GM21515 (cell line): ENCODE measurements around the gene HEXA.
"Not testable (repeated sequence)": the region's sequence is repeated elsewhere in the genome, so short reads cannot be mapped to it uniquely, and the experiment has no call there.

Experiments
- ATAC-seq: cut with Tn5 transposase; IDR thresholded peaks from one replicate; pipeline ENCODE4 v1.9.1; 2021; ENCODE audit not compliant: unreplicated experiment

HEXA gene

DNA sequence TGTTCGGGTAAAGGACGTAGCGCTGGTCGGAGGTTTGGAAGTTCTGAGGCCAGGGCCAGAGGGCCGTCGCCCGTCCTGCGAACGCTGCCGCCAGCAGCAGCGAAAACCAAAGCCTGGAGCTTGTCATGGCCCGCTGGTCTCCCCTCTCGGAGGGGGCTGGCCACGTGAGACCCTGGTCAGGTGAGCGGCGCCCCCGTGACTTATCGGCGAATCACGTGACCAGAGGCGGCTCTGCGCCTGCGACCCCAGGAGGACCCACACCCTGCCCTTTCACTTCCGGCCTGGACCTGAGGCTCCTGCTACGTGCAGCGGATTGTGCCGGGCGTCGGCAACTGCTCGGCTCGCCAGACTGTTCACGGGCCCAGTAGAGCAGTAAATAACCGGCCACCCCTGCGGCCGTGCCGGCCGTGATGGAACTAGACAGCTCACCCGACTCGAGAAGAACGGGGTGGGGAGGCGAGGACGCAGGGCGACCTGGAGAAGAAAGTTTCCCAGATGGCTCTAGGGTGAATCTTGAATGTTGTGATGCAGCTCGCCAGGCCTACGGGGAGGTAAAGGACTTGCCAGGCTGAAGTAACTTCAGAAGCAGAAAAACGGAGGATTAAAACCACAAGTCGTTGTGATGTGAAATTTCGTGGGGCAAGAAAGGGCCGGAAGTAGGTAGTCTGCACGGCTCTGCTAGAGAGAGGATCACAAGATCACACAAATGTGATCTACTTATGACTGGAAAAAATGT lies at the start of gene HEXA:
TSS of gene HEXA (minus strand) at position 169 of the 736 bp plus-strand sequence. CDS start at position 127, 42 bp downstream.
- peak; percentile 72 for ATAC-seq

DNA sequence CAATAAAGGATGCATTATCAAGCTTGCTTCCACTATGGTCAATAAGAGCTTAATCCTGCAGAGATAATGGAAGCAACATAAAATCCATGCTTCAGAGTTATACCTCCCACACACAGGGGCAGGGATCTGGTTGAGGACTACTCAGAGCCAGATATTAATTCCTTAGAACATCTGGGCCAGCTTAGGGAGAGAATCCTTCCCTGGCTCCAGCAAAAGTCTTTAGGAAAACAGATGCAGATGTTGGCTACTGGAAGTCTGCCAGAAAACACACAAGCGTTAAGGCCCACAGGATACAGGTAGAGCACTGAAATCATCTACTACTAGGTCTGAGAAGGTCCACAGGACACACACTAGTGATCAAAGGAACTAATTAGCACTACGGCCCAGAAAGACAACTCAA lies 47.4 kb upstream of the HEXA start:
- no peak for ATAC-seq

GRCh38 chr15:72421484-72421883 lies 45.7 kb upstream of the HEXA start:
- no peak for ATAC-seq

DNA sequence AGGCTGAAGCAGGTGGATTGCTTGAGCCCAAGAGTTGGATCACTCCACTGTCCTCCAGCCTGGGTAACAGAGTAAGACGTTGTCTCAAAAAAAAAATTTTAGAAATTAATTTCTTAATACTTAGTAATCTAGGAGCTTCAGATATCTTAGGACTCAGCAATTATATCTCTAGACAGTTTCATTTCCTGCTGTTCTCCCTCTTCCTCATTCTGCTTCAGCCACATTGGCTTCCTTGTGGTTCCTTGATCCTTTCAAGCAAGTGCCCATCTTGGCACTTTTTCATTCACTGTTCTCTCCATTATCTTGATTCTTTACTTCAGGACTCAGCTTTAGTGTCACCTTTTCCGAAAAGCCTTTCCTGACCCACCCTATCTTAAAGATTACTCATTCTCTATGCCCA lies 44.8 kb upstream of the HEXA start:
- no peak for ATAC-seq

DNA sequence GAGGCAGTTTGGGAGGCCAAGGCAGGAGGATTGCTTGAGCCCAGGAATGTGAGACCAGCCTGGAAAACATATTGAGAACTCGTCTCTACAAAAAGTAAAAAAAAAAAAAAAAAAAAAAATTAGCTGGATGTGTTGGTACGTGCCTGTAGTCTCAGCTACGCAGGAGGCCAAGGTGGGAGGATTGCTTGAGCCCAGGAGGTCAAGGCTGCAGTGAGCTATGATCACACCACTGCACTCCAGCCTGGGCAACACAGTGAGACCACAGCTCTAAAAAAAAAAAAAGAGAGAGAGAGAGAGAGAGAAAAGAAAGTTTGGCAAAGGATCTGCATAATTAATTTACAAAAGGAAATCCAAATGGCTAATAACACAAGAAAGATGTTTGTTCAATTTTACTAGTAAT lies 44.0 kb upstream of the HEXA start:
- not testable (repeated sequence) for ATAC-seq

DNA sequence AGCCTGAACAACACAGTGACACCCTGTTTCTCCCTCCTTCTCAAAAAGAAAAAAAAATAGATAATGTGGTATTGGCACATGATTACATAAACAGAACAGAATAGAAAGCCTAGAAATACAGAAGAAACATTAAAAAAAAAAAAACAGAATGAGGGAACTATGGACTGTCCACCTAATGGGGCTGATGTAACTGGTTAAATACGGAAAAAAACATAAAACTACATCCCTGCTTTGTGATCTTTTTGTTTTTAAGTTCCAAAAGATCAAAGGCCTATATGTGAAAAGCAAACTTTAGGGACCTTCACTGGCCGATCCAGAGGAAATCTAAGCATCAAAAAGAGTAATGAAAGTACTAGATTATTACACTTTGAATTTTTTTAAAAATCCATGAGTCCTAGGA lies 39.5 kb upstream of the HEXA start:
- no peak for ATAC-seq

- ATAC-seq: not testable (repeated sequence)
These were observed 37.5 kb upstream of the HEXA start for GRCh38 chr15:72413337-72413736.

DNA sequence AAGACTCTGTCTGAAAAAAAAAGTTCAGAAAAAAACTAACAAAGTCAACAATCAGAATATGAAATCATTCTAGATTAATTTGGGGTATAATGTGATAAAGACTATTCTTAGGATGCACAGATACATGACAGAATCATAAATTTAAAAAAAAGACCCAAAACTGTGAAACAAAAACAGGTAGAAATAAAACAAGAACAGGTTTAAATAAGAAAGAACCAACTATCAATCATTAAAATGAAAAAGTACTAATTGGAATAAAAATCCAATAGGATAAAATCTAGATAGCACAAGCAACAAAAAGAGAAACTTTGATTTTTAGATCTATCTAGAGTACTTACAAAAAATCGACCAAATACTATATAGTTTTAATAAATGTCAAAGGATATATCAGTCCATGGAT lies 35.7 kb upstream of the HEXA start:
- ATAC-seq: no peak

GRCh38 chr15:72411111-72411510 lies 35.3 kb upstream of the HEXA start:
- no peak for ATAC-seq

DNA sequence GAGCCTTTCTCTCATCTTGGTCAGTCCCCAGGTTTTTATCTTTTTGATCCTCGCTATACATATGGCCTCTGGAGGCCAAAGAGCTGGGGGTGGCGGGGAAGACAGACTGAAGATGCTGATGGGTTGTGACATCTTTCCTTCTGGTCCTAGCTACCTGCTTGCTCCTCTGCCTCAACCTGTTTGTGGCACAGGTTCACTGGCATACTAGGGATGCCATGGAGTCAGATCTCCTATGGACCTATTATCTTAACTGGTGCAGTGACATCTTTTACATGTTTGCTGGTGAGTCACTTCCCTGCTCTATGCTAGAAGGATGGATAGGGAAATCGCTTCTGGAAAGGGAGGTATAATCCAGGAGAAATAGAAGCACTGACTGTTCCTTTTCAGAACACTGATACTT lies 31.1 kb upstream of the HEXA start:
- ATAC-seq: no peak

DNA sequence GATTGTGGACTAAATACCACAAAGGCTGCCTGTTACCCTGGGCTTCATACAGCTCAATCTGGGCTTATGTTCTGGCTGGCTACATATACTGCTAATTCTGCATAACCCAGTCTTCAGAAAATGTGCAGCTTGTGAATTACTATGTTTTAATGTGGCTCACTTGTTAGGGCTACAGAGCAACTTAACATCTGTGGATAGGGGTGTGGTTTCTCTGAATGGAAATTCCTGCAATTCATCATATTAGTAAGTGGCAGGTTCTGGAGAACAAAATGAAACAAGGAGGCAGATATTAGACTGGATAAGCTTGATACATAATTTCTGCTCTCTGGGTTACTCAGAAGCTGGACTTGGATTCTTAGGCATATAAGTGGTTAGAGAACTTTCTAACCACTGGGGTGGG lies 29.0 kb upstream of the HEXA start:
- ATAC-seq: no peak

- ATAC-seq: no peak
These were observed 28.5 kb upstream of the HEXA start for GRCh38 chr15:72404356-72404755.

DNA sequence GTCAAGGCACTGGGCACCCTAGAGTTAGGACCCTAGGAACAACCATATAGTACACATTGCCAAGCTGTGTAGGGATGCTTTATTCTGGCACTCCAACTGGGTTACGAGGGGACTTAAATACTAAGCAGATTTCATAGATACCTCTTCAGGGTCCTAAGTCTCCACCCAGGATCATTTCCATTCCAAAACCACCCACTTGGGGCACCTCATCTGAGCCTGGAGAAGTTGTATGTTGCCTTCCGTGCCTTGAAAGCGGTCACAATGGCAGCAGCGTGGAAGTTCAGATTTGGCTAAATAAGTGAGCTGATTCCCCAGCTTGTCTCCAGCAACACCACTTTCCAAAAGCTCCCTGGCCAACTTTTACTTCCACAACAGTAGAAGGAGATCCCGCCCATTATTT lies 26.9 kb upstream of the HEXA start:
- ATAC-seq: no peak

DNA sequence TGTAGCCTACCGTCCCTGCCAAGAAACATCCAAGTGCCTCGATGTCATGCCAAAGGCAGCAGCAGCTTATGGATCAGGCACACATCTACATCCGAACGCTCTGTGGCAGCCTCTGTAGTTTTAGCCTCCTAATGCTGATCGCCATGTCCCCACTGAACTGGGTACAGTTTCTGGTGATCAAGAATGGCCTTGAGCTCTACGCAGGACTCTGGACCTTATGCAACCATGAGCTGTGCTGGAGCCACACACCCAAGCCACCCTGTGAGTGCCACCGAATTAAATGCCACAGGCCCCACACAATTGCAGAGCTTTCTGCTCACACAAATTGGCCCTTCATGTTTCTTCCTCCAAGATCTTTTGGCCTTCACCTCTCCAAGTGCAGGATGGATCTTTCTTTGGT lies 22.8 kb upstream of the HEXA start:
- ATAC-seq: no peak

DNA sequence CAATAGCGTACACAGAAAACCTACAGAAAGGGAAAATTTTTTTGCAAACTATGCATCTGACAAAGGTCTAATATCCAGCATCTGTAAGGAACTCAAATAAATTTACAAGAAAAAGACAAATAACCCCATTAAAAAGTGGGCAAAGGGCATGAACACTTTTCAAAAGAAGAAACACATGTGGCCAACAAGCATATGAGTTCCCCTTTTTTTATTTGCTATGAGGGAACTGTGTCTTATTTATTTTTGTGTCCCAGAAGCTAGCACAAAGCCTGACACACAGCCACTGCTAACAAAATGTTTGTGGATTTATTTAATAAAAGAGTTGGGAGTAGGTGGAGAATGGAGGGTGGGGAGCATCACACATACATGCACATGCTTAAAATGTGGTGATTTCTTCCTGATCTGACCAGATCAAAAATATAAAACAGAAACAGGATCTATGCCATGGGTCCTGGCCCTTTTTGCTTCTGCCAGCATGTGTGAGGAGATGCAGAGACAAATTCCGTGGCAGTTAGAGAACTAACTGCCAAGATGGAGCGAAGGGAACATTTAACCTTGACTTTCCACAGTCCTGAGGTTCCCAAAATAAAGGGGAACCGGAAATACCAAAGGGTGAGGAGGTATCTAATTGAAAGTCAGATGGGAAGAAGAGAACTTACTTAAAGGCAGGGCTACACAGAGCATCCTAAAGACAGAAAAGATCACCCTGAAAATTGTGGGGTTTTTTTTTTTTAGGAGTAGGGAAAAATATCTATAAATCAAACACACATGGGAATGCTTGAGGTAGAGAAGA lies 22.2 kb upstream of the HEXA start, which contains the start of gene TMEM202:
TSS of gene TMEM202 (plus strand) at position 510 of the 793 bp plus-strand sequence. CDS start at position 532, 22 bp downstream.
- no peak for ATAC-seq

DNA sequence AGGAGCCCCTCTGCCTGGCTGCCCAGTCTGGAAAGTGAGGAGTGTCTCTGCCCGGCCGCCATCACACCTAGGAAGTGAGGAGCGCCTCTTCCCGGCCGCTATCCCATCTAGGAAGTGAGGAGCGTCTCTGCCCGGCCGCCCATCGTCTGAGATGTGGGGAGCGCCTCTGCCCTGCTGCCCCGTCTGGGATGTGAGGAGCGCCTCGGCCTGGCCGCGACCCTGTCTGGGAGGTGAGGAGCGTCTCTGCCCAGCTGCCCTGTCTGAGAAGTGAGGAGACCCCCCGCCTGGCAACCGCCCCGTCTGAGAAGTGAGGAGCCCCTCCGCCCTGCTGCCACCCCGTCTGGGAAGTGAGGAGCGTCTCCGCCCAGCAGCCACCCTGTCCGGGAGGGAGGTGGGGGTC lies 20.5 kb upstream of the HEXA start:
- ATAC-seq: not testable (repeated sequence)

DNA sequence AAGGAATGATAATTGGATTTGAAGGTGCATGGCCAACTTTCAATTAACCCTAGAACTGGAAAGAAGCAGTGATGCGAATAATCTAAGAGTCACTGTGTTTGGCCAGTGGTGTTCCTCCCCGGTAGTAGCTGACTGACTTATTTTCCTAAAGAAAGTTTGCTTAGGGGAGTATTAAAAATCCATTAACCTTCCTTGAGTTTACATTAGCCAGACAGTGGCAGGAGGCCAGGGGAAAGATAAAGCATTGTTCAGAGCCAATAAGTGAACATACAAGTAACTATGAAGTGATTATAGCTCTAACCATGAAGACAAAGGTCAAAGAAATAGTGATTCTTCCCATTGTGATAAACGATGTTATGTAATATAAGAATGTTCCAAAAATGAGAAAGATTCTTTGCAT lies 13.4 kb upstream of the HEXA start:
- ATAC-seq: no peak

DNA sequence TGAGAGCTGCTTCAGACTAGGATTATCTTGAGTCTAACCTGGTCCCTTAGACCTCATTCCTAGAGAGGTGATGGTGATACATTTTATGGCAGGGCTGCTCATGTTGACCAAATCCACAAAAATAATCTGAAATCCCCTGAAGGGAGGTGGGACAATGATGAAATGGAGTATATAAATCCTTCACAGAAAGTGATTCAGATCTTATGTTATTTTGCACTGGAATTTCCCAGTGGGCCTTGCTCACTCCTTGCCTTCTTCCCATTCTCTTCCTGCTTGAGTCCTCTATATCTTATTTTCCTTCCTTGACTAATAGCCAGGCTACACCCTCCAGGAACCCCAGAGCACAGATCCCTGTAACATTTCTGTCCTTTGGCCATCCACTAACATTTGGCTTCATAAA lies 11.9 kb upstream of the HEXA start:
- ATAC-seq: no peak

DNA sequence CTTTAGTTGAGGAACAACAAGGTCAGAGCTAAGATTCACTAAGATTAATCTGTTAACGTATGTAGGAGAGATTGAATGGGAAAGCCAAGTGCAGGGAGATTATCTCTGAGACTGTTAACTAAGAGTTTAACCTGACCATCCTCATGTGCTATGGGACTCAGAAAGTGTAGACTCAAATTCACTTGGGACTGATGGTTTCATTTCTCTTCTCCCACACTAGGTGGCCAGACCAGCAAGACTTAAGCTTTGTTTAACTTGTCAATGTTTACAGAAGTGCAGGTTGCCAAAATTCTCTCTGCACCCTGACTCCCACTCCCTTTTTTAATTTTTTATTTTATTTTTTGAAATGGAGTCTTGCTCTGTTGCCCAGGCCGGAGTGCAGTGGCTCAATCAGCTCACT lies 6.3 kb upstream of the HEXA start:
- no peak for ATAC-seq

GRCh38 chr15:72380743-72381142 lies 4.9 kb upstream of the HEXA start:
- ATAC-seq: no peak

GRCh38 chr15:72379856-72380430 lies 4.1 kb upstream of the HEXA start:
- no peak for ATAC-seq

- not testable (repeated sequence) for ATAC-seq
These were observed 3.3 kb upstream of the HEXA start for GRCh38 chr15:72379106-72379505.
